ENCODE measurements around the gene PI4KA. TPM values are rescaled to one million over a fixed set of nuclear protein-coding genes. Genes with fewer than 3 reads are reported as not detected.
"Not testable (repeated sequence)": the region's sequence is repeated elsewhere in the genome, so short reads cannot be mapped to it uniquely, and the experiment has no call there.

Gene PI4KA
- total RNA-seq, 6 experiments from 2014 or later, result 51.0 to 61.3 (median 57.2) TPM

DNA sequence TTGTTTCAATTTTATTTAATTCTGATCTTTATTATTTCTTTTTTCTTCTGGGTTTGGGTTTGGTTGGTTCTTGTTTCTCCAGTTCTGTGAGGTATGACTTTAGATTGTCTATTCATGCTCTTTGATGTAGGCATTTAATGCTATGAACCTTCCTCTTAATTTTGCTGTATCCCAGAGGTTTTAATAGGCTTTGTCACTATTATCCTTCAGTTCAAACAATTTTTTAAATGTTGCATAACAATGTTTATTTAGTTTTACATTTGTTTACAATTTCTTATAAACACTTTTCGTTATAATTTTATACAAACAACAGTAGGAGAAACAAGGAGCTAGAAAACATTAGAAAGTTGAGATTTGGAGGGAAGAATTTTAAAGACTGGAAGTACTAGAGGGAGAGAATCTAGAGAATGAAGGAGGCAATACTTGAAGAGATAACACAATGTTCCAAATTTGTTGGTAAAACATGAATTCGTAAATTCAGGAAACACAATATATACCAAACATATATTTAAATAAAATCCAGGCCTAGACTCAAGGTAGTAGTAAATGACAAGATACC lies 180.8 kb downstream of the PI4KA start:
- Mint-ChIP-seq H3K4me3 (no peak overlapping the region), H3K36me3 (ENCODE audit: low read depth) (peaks cover 5% of the 10 kb centered on the region; the same call in 1 of the 2 replicates)
- DNase-seq, result no peak

DNA sequence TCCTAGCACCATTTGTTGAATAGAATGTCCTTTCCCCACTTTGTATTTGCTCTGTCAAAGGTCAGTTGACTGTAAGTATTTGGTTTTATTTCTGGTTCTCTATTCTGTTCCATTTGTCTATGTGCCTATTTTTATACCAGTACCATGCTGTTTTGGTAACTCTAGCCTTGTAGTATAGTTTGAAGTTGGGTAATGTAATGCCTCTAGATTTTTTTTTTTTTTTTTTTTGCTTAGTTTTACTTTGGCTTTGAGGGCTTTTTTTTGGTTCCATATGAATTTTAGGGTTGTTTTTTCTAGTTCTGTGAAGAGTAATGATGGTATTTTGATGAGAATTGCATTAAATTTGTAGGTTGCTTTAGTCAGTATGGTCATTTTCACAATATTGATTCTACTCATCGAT lies 183.0 kb downstream of the PI4KA start:
- not testable (repeated sequence) for H3K9me3 Mint-ChIP-seq; DNase-seq; H3K36me3 Mint-ChIP-seq (ENCODE audit: low read depth); H3K27ac Mint-ChIP-seq; H3K4me3 Mint-ChIP-seq; H3K4me1 Mint-ChIP-seq (ENCODE audit: low read depth)
- H3K27me3 Mint-ChIP-seq (ENCODE audit: insufficient read depth), result peaks cover 39% of the 10 kb centered on the region

More for the DNA sequence above, 180.8 kb downstream of the PI4KA start:
- H3K27ac Mint-ChIP-seq, result no peak overlapping the region
- H3K9me3 Mint-ChIP-seq, result peaks cover 5% of the 10 kb centered on the region
- TF ChIP-seq, protein P1, sequence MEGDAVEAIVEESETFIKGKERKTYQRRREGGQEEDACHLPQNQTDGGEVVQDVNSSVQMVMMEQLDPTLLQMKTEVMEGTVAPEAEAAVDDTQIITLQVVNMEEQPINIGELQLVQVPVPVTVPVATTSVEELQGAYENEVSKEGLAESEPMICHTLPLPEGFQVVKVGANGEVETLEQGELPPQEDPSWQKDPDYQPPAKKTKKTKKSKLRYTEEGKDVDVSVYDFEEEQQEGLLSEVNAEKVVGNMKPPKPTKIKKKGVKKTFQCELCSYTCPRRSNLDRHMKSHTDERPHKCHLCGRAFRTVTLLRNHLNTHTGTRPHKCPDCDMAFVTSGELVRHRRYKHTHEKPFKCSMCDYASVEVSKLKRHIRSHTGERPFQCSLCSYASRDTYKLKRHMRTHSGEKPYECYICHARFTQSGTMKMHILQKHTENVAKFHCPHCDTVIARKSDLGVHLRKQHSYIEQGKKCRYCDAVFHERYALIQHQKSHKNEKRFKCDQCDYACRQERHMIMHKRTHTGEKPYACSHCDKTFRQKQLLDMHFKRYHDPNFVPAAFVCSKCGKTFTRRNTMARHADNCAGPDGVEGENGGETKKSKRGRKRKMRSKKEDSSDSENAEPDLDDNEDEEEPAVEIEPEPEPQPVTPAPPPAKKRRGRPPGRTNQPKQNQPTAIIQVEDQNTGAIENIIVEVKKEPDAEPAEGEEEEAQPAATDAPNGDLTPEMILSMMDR (IDR thresholded peaks at IDR 0.05), result no peak
- H3K27me3 Mint-ChIP-seq (ENCODE audit: insufficient read depth), result peaks cover 36% of the 10 kb centered on the region
- no peaks in the 10 kb centered on the region for H3K4me1 Mint-ChIP-seq (ENCODE audit: low read depth)

DNA sequence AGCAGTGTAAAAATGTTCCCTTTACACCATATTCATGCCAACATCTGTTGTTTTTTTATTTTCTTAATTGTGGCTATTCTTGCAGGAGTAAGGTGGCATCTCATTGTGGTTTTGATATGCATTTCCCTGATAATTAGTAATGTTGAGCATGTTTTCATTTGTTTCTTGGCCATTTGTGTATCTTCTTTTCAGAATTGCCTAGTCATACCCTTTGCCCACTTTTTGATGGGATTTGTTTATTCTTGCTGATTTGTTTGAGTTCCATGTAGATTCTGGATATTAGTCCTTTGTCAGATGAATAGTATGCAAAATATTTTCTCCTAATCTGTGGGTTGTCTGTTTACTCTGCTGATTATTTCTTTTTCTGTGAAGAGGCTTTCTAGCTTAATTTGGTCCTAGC lies 183.6 kb downstream of the PI4KA start:
- Mint-ChIP-seq H3K4me3 (no peak overlapping the region), H3K4me1 (ENCODE audit: low read depth) (no peaks in the 10 kb centered on the region), H3K36me3 (ENCODE audit: low read depth) (peaks cover 5% of the 10 kb centered on the region; the same call in 1 of the 2 replicates), H3K27ac (no peak overlapping the region), H3K9me3 (peaks cover 5% of the 10 kb centered on the region), H3K27me3 (ENCODE audit: insufficient read depth) (peaks cover 36% of the 10 kb centered on the region)
- TF ChIP-seq, protein P1 (IDR thresholded peaks at IDR 0.05), result no peak
- no peak for DNase-seq

GRCh38 chr22:20673295-20674195 lies 185.1 kb downstream of the PI4KA start:
- H3K27me3 Mint-ChIP-seq (ENCODE audit: insufficient read depth), result peaks cover 31% of the 10 kb centered on the region
- TF ChIP-seq, protein P1 (IDR thresholded peaks at IDR 0.05), result no peak
- H3K4me3 Mint-ChIP-seq, result no peak overlapping the region
- no peak for DNase-seq
- 0 out of 2 replicates have a peak, but pooled peaks cover under 1% of the 10 kb centered on the region for H3K9me3 Mint-ChIP-seq
- H3K27ac Mint-ChIP-seq, result no peak overlapping the region
- H3K36me3 Mint-ChIP-seq (ENCODE audit: low read depth), result no peaks in the 10 kb centered on the region
- no peaks in the 10 kb centered on the region for H3K4me1 Mint-ChIP-seq (ENCODE audit: low read depth)

DNA sequence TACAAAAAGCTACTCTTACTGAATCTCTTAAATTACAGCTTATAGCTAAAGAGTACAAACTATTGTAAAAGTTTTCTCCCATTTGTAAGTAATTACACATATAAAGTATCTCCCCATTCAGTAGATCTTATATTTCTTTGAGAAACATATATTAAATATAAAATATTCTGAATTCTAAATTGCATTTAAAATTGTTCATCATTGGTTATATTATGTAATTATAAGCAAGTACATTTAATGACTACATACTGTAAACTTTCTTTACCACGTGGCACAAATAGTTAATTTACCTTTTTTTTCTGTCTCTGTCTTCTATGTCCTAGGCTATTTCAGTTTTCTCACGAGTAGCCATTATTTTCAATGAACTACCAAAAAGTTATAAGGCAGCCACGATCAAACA lies 185.9 kb downstream of the PI4KA start:
- Mint-ChIP-seq H3K4me1 (ENCODE audit: low read depth) (no peaks in the 10 kb centered on the region), H3K27me3 (ENCODE audit: insufficient read depth) (peaks cover 27% of the 10 kb centered on the region), H3K4me3 (no peak overlapping the region), H3K9me3 (no peaks in the 10 kb centered on the region), H3K36me3 (ENCODE audit: low read depth) (no peaks in the 10 kb centered on the region), H3K27ac (no peak overlapping the region)
- no peak for DNase-seq
- TF ChIP-seq, protein P1 (IDR thresholded peaks at IDR 0.05), result no peak

DNA sequence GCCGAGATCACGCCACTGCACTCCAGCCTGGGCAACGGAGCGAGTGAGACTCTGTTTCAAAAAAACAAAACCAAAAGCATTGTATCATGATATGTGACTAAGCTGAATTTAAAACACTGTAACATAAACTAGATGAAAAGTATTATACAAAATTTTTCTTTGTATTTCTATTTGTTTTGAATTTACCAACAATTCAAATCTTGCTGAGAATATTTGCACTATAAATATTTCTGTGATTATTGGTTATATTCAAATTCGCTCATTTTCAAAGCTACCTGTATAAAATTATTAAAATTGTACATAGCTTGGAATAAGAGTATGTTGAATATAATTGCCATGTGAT lies 186.6 kb downstream of the PI4KA start:
- no peaks in the 10 kb centered on the region for H3K4me1 Mint-ChIP-seq (ENCODE audit: low read depth)
- H3K36me3 Mint-ChIP-seq (ENCODE audit: low read depth), result no peaks in the 10 kb centered on the region
- no peak overlapping the region for H3K27ac Mint-ChIP-seq
- H3K9me3 Mint-ChIP-seq, result no peaks in the 10 kb centered on the region
- DNase-seq, result no peak
- no peak overlapping the region for H3K4me3 Mint-ChIP-seq
- peaks cover 20% of the 10 kb centered on the region for H3K27me3 Mint-ChIP-seq (ENCODE audit: insufficient read depth)
- TF ChIP-seq, protein P1 (IDR thresholded peaks at IDR 0.05), result no peak

All from HFFc6 (cell line).